DOHH2 (cell line): ENCODE measurements around the gene ZNF219.

Source experiments
- EZH2phosphoT487 ChIP-seq: fragments of 200-600 bp; sonication (generic); IDR thresholded peaks from 2 replicates; pipeline ENCODE4 v1.6.1; 2017; ENCODE audit warnings: borderline replicate concordance, mild to moderate bottlenecking, antibody characterized with exemption, low read length, moderate library complexity, mixed read lengths
- TF ChIP-seq, protein P1 (sequence below): fragments of 200-600 bp; sonication (generic); IDR thresholded peaks from one replicate; pipeline ENCODE4 v1.5.1; 2014; ENCODE audit warnings: antibody characterized with exemption, mild to moderate bottlenecking, low read depth, low read length; ENCODE audit not compliant: poor library complexity, severe bottlenecking

DNA sequence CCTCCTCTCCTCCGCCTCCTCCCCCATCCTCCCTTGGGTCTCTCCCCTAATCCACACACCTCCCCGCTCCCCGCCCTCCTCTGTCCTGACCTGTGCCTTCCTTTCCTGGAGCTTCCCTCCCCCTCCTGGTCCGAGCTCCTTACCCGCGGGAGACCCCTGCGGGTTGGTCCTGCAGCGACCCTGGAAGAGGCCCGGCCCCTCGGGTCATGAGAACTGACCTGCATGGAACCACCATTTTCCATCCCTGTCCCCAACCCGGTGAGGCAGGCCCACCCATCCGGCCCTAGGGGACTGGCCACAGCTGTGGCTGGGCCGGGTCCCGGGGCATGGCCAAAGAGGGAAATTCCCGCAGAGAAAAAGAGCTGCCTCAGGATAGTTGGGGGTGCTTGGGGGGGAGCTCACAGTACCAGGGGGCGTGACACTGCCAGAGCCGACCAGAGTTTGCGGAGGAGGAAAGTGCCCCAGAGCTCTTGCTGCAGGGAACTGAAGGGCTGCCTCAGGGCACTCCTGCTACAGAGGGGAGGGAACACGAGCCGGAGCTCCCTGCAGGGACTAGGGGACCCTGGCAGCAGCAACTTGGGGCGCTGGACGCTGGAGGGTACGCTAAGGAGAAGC, 27.7 kb downstream of the ZNF219 start:
- TF ChIP-seq, protein P1, sequence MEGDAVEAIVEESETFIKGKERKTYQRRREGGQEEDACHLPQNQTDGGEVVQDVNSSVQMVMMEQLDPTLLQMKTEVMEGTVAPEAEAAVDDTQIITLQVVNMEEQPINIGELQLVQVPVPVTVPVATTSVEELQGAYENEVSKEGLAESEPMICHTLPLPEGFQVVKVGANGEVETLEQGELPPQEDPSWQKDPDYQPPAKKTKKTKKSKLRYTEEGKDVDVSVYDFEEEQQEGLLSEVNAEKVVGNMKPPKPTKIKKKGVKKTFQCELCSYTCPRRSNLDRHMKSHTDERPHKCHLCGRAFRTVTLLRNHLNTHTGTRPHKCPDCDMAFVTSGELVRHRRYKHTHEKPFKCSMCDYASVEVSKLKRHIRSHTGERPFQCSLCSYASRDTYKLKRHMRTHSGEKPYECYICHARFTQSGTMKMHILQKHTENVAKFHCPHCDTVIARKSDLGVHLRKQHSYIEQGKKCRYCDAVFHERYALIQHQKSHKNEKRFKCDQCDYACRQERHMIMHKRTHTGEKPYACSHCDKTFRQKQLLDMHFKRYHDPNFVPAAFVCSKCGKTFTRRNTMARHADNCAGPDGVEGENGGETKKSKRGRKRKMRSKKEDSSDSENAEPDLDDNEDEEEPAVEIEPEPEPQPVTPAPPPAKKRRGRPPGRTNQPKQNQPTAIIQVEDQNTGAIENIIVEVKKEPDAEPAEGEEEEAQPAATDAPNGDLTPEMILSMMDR = no peak
- 0 out of 2 replicates have a peak, but pooled peaks have one; percentile 53 for TF ChIP-seq EZH2phosphoT487
